MV-4-11 (cell line): ENCODE data around the gene ZFAND3.
"Not testable (repeated sequence)": the region's sequence is repeated elsewhere in the genome, so short reads cannot be mapped to it uniquely, and the experiment has no call there.

Experiments
- DNase-seq: peaks from one replicate; lab custom pipeline; 2025; lab: John Stamatoyannopoulos, UW

The ZFAND3 gene

GRCh38 chr6:37936906-37937305, 117.4 kb downstream of the ZFAND3 start:
- peak; percentile 52 for DNase-seq

GRCh38 chr6:37938909-37939308, 119.4 kb downstream of the ZFAND3 start:
- no peak for DNase-seq

DNA sequence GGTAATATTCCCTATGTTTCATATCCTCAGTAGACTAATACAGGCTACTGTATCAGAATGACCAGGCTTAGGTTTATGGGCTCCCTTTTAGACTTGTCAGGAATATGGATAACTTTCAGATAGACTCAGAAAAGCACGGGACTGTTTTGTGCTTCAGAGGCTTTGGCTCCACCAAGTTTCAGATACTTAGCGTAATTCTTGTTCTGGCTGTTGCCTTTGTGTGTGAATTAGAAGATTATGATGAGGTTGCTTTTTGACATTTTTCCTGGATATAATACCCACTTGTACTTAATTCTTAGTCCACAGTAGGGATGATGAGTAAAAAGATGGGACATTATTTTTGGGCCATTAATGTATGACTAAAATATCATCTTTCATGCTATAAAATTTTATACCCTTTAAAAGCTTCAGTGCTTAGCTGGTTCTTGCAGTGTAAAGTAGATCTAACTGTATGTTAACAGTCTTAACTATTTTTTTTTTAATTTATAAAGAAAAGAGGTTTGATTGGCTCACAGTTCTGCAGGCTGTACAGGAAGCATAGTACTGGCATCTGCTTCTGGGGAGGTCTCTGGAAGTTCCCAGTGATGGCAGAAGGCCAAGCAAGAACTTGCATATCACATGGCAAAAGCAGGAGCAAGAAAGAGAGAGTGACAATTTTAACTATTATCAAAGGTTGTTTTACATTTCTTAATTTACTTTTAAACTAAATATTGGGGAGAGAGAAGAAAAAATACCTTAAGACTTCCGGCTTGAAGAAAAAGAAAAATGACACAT, 120.7 kb downstream of the ZFAND3 start:
- DNase-seq = no peak

DNA sequence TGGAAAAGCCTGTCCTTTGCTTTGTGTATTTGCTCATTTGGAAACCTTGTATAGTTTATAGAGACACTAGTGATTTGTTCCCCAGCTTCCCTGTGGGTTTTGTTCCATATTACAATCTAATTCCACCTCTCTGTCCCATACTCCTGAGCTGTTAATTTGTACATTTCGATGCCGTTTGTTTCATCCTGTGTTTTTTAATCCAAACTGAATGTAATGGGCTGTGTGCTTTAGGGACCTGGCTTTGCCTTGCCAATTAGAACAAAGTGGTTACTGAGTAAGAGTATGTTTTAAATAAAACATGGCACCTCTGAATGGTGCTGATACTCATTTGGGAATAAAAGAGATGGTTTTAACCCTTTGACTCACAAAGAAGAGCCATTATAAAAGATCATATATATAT, 122.3 kb downstream of the ZFAND3 start:
- no peak for DNase-seq

DNA sequence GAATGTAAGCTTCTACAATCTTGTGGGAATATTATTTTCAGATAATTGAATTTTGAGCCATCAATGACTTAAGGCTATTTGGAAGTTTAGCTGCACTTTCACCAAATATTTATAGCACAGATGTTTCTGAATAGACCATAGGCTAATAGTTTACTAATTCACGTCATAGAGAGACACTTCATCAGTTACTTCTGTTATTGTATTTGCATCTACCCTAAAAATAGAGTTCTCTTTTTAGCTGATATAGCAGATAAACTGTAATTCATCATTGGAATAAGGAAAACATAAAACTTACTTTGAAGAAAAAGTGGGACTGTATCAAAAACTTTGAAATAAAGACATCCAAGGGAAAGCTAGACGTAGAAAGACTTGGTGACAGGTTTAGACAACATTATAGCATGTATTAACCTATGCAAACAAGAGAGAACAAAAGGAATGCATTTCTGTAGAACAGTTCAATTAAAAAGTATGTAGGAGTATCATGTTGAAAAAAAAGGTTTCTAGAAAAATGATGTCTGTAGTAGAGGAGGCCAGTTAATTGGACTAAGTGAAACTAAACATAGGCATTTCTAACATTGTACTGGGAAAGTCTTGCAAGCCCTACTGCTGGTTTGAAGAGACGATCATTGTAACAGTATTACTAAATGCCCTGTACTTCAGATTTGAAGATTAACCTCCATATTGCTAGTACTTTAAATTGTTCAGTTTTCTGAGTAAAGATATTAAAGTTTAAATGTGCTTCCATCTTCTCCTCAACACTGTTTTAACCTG, 123.3 kb downstream of the ZFAND3 start:
- no peak for DNase-seq

DNA sequence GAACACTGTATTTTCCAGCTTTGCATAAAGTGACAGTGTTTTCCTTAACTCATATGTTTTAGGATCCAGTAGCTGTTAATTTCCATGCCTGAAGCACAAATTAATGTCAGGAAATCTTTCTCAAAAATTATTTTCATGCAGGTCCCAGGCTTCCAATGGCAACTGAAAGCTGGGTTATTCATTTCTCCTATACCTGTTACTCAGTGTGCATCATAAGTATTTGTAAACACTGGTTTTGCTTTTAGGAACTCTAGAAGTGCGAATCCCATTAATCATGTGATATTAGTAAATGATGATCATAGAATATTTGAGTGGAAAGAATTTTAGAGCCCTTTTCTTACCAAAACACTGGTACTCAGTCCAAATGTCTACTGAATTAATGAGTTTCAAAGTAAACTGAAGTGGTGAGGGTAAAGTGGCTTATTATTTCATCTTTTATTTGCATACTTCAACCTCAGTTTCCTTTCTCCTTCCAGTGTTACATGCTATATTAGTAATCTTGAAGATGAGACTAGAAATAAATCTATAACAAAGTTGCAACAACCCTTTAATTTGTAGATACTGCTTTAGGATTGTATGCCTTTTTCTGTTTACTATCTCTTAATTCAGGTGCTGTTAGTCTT, 124.0 kb downstream of the ZFAND3 start:
- DNase-seq = no peak

GRCh38 chr6:37946057-37946456, 126.5 kb downstream of the ZFAND3 start:
- DNase-seq = no peak

GRCh38 chr6:37947468-37947867, 127.9 kb downstream of the ZFAND3 start:
- no peak for DNase-seq

GRCh38 chr6:37948584-37948983, 129.1 kb downstream of the ZFAND3 start:
- DNase-seq = not testable (repeated sequence)

DNA sequence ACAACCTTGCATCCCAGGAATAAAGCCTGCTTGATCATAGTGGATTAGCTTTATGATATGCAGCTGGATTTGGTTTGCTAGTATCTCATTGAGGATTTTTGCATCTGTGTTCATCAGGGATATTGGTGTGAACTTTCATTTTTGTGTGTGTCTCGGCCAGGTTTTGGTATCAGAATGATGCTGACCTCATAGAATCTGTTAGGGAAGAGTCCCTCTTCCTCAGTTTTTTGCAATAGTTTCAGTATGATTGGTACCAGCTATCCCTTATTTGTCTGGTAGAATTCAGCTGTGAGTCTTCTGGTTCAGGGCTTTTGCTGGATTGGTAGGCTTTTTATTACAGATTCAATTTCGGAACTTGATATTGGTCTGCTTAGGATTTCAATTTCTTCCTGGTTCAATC, 132.5 kb downstream of the ZFAND3 start:
- DNase-seq = peak; percentile 57

- no peak for DNase-seq
Observed at GRCh38 chr6:37954791-37955190, 135.3 kb downstream of the ZFAND3 start.

DNA sequence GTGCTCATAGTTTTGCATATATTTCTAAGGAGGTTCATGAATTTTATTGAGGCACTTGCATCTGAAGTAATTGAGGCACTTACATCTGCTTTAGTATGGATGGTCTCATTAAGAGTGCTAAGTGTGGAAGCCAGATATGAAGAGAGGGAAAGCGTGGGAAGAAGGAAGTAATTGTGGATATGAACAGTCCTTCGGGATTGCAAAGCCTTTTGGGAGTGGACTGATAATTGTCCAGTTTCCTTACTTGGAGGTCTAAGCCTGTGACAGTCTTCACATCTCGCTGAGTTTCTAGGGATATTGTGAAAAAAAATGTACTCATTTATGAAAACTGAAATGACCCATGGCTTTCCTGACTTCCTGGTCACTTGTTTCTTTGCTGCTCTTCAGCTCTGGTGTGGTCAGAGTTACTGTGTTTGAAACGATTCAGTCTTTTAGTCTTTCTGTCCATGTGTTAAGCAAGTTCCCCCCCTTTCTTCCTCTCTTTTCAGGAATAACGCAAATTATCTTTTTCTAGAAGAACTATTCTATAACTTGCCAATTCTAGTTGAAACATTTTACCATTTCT, 137.3 kb downstream of the ZFAND3 start:
- no peak for DNase-seq

GRCh38 chr6:37959061-37959460, 139.5 kb downstream of the ZFAND3 start:
- no peak for DNase-seq

DNA sequence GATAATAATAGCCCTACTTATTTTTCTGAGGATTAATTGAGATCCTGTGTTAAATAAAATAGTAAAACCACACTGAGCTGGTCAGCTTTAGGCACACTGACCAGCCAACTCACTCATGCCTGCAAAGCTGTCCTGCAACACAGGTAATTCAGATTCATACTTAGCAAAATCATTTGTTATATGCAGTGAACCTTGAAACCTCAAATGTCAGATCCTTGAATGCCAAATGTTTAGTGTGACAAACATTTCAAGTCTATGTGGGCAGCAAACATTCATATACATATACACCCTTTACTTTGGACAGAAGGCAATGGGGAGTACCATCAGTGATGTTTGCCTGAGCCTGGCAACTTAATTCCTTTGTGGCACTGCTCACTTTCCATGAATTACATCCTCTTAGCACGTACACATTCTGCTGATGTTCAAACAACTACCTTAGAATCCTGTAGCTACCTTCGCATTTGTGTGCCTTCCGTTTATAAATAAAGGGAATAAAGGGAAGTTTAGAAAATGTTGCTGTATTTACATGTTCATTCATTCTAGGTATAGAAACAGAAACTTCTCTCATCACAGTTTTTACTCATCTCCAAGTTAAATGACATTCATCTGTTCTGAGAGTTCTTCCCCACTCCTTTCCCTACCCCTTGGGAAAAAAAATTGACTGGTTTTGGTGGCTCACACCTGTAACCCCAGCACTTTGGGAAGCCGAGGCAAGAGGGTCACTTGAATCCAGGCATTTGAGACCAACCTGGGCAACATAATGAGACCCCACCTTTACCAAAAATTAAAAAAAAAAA, 140.8 kb downstream of the ZFAND3 start:
- no peak for DNase-seq

DNA sequence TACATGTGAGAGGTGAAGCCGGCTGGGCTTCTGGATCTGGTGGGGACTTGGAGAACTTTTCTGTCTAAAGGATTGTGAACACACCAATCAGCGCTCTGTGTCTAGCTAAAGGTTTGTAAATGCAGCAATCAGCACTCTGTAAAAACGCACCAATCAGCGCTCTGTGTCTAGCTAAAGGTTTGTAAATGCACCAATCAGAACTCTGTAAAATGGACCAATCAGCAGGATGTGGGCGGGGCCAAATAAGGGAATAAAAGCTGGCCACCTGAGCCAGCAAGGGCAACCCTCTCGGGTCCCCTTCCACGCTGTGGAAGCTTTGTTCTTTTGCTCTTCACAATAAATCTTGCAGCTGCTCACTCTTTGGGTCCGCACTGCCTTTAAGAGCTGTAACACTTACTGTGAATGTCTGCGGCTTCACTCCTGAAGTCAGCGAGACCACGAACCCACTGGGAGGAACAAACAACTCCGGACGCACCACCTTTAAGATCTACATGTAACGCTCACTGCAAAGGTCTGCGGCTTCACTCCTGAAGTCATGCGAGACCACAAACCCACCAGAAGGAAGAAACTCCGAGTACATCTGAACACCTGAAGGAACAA, 143.1 kb downstream of the ZFAND3 start:
- DNase-seq = not testable (repeated sequence)

GRCh38 chr6:37965964-37966676, 146.6 kb downstream of the ZFAND3 start:
- no peak for DNase-seq

GRCh38 chr6:37966801-37967200, 147.3 kb downstream of the ZFAND3 start:
- no peak for DNase-seq

- peak; percentile 24 for DNase-seq
Observed at GRCh38 chr6:37967651-37968050, 148.1 kb downstream of the ZFAND3 start.

DNA sequence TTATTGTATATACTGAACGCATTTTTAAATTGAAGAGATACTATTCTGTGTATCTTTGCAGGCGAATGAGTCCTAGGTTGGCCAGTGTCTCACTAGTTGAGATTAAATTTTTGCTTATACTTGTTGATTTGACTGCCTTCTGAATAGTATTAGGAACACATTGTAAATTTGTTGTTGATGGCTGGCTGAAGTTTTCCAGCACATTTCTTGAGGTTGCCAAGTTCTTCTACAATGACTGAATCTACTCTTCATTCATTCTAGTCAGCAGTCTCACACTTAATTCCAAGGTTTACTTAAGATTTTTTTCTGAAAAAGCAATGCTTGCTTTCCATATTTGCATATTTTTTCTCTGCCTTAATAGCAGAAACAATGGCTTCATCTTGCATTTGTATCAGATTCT, 151.7 kb downstream of the ZFAND3 start:
- no peak for DNase-seq

GRCh38 chr6:37971711-37972390, 152.3 kb downstream of the ZFAND3 start:
- DNase-seq = no peak
